DOHH2 (cell line): ENCODE measurements around the gene RANBP3.

Source experiments
- H3F3A ChIP-seq: fragments of 200-600 bp; sonication (generic), shearing (Covaris generic); 2 replicates; pipeline ENCODE4 v1.6.0; 2016; ENCODE audit warnings: antibody characterized with exemption, mild to moderate bottlenecking; ENCODE audit not compliant: control insufficient read depth, insufficient read depth
- H3K27ac ChIP-seq: fragments of 200-600 bp; sonication (generic); 2 replicates; pipeline ENCODE4 v1.5.1; 2014; ENCODE audit warnings: low read depth, mild to moderate bottlenecking, low read length, moderate library complexity
- H3K27me3 ChIP-seq: fragments of 200-600 bp; sonication (generic); 2 replicates; pipeline ENCODE4 v1.6.1; 2014; ENCODE audit warnings: mild to moderate bottlenecking, low read length, mixed read lengths; ENCODE audit not compliant: control insufficient read depth
- H3K36me3 ChIP-seq: fragments of 200-600 bp; sonication (generic); 2 replicates; pipeline ENCODE4 v1.6.1; 2014; ENCODE audit warnings: mild to moderate bottlenecking, low read length, moderate library complexity, mixed read lengths; ENCODE audit not compliant: control insufficient read depth
- H3K4me1 ChIP-seq: fragments of 200-600 bp; sonication (generic); 2 replicates; pipeline ENCODE4 v1.6.1; 2014; ENCODE audit warnings: mild to moderate bottlenecking, low read length, mixed read lengths; ENCODE audit not compliant: control insufficient read depth
- H3K4me2 ChIP-seq: fragments of 200-600 bp; sonication (generic); 2 replicates; pipeline ENCODE4 v1.6.0; 2014; ENCODE audit warnings: mild to moderate bottlenecking, low read length, moderate library complexity
- H3K4me3 ChIP-seq: fragments of 200-600 bp; sonication (generic); 2 replicates; pipeline ENCODE4 v1.5.1; 2014; ENCODE audit warnings: mild to moderate bottlenecking, low read length, mixed read lengths
- H3K79me2 ChIP-seq: fragments of 200-600 bp; sonication (generic); 2 replicates; pipeline ENCODE4 v1.6.1; 2014; ENCODE audit warnings: mild to moderate bottlenecking, low read length, mixed read lengths; ENCODE audit not compliant: control insufficient read depth
- H3K9me2 ChIP-seq: fragments of 200-600 bp; sonication (generic); replicated peaks from 2 replicates; pipeline ENCODE4 v1.6.1; 2014; ENCODE audit warnings: mild to moderate bottlenecking, low read length, mixed read lengths; ENCODE audit not compliant: control insufficient read depth
- H3K9me3 ChIP-seq: fragments of 200-600 bp; sonication (generic); 2 replicates; pipeline ENCODE4 v1.6.1; 2014; ENCODE audit warnings: antibody characterized with exemption, low read length, mixed read lengths; ENCODE audit not compliant: control insufficient read depth, insufficient read depth
- H4K20me1 ChIP-seq: fragments of 200-600 bp; sonication (generic); 2 replicates; pipeline ENCODE4 v1.6.0; 2014; ENCODE audit warnings: low read depth, mild to moderate bottlenecking, antibody characterized with exemption, low read length, moderate library complexity; ENCODE audit not compliant: control insufficient read depth, insufficient read depth
- CTCF ChIP-seq: fragments of 200-600 bp; sonication (generic); IDR thresholded peaks from one replicate; pipeline ENCODE4 v1.5.1; 2014; ENCODE audit warnings: antibody characterized with exemption, mild to moderate bottlenecking, low read depth, low read length; ENCODE audit not compliant: poor library complexity, severe bottlenecking
- EZH2phosphoT487 ChIP-seq: fragments of 200-600 bp; sonication (generic); IDR thresholded peaks from 2 replicates; pipeline ENCODE4 v1.6.1; 2017; ENCODE audit warnings: borderline replicate concordance, mild to moderate bottlenecking, antibody characterized with exemption, low read length, moderate library complexity, mixed read lengths

The RANBP3 gene

GRCh38 chr19:5917431-5918107, 60.4 kb downstream of the RANBP3 start:
- no peaks in the 10 kb centered on the region for H3K4me1 ChIP-seq
- H4K20me1 ChIP-seq: no peaks in the 10 kb centered on the region
- no peaks in the 10 kb centered on the region for H3F3A ChIP-seq
- no peak for TF ChIP-seq CTCF
- no peak for TF ChIP-seq EZH2phosphoT487
- H3K9me3 ChIP-seq: no peaks in the 10 kb centered on the region
- H3K9me2 ChIP-seq: no peaks in the 10 kb centered on the region
- no peak overlapping the region for H3K27ac ChIP-seq
- H3K27me3 ChIP-seq: no peaks in the 10 kb centered on the region
- peaks cover 47% of the 10 kb centered on the region for H3K36me3 ChIP-seq
- H3K4me3 ChIP-seq: no peak overlapping the region
- no peaks in the 10 kb centered on the region for H3K79me2 ChIP-seq
- H3K4me2 ChIP-seq: no peak overlapping the region

DNA sequence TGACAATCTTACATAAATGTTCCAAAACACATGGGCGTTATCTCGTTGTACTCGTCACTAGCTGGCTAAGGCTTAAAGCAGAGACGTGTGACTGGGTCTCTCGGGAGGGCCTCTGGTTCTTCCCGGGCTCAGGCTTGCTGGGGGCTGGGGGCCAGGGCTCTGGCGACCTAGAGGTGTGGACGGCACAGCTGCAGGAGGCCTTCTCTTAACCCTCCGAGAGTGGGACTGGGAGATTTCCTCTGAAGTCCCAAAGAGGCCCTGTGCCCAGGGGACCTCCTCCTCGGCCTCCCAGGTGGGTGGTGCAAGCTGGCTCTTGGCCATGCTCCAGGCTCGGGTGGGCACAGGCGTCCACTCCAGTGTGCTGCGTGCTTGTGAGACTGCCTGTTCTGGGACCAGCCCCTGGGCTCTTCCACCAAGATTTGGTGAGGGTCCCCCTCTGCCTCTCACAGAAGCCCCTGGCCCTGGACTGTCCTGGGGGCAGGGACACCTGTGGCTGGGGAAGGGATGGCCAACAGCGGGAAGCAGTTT, 61.7 kb downstream of the RANBP3 start:
- TF ChIP-seq CTCF: no peak
- no peak for TF ChIP-seq EZH2phosphoT487
- H3K4me3 ChIP-seq: no peak overlapping the region
- no peaks in the 10 kb centered on the region for H3K79me2 ChIP-seq
- H4K20me1 ChIP-seq: no peaks in the 10 kb centered on the region
- H3K36me3 ChIP-seq: peaks cover 42% of the 10 kb centered on the region
- no peaks in the 10 kb centered on the region for H3K9me2 ChIP-seq
- no peaks in the 10 kb centered on the region for H3K27me3 ChIP-seq
- H3K9me3 ChIP-seq: no peaks in the 10 kb centered on the region
- H3K4me2 ChIP-seq: no peak overlapping the region
- no peaks in the 10 kb centered on the region for H3K4me1 ChIP-seq
- no peaks in the 10 kb centered on the region for H3F3A ChIP-seq
- no peak overlapping the region for H3K27ac ChIP-seq

GRCh38 chr19:5915782-5916165, 62.2 kb downstream of the RANBP3 start:
- Histone ChIP-seq H3K9me3 (no peaks in the 10 kb centered on the region), H4K20me1 (no peaks in the 10 kb centered on the region), H3K4me2 (no peak overlapping the region), H3K36me3 (peaks cover 40% of the 10 kb centered on the region), H3K4me3 (no peak overlapping the region), H3K4me1 (no peaks in the 10 kb centered on the region), H3K9me2 (no peaks in the 10 kb centered on the region), H3K79me2 (no peaks in the 10 kb centered on the region), H3F3A (no peaks in the 10 kb centered on the region), H3K27me3 (no peaks in the 10 kb centered on the region), H3K27ac (no peak overlapping the region)
- TF ChIP-seq EZH2phosphoT487 (no peak), CTCF (no peak)
